ENCODE data around the gene HAUS1. TPM values are rescaled to one million over a fixed set of nuclear protein-coding genes. Genes with fewer than 3 reads are reported as not detected.
A peak's percentile ranks its signal among the peaks of the same experiment; 100 is the strongest.

HAUS1 gene
- polyA plus RNA-seq (ENCODE audit: insufficient read length in 3 of 3) = 10 to 100 TPM; 42.3 to 53.0 (median 45.7) TPM
- long read RNA-seq, donor 1, transcript HAUS1-201 (9 exons, 1,125 nt) = major isoform, 16 of 17 reads
- long read RNA-seq, donor 1, partial matches to known transcripts = 0 of 17 reads
- long read RNA-seq, donor 1, other reads (novel, unspliced or antisense) = 0 of 17 reads
- long read RNA-seq, donor 2, transcript HAUS1-201 (9 exons, 1,125 nt) = major isoform, 36 of 39 reads
- long read RNA-seq, donor 2, partial matches to known transcripts = 0 of 39 reads
- long read RNA-seq, donor 2, other reads (novel, unspliced or antisense) = 0 of 39 reads
- long read RNA-seq, donor 3, transcript HAUS1-201 (9 exons, 1,125 nt) = major isoform, 12 of 12 reads
- long read RNA-seq, donor 3, partial matches to known transcripts = 0 of 12 reads
- long read RNA-seq, donor 3, other reads (novel, unspliced or antisense) = 0 of 12 reads
- long read RNA-seq, donor 4, transcript HAUS1-201 (9 exons, 1,125 nt) = major isoform, 16 of 23 reads
- long read RNA-seq, donor 4, partial matches to known transcripts = 6 of 23 reads
- long read RNA-seq, donor 4, other reads (novel, unspliced or antisense) = 0 of 23 reads
- long read RNA-seq, donor 5, transcript HAUS1-201 (9 exons, 1,125 nt) = major isoform, 19 of 20 reads
- long read RNA-seq, donor 5, partial matches to known transcripts = 0 of 20 reads
- long read RNA-seq, donor 5, other reads (novel, unspliced or antisense) = 0 of 20 reads
- long read RNA-seq, donor 6, transcript HAUS1-201 (9 exons, 1,125 nt) = major isoform, 7 of 9 reads
- long read RNA-seq, donor 6, partial matches to known transcripts = 0 of 9 reads
- long read RNA-seq, donor 6, other reads (novel, unspliced or antisense) = 0 of 9 reads
- long read RNA-seq, donor 7, transcript HAUS1-201 (9 exons, 1,125 nt) = major isoform, 15 of 17 reads
- long read RNA-seq, donor 7, partial matches to known transcripts = 0 of 17 reads
- long read RNA-seq, donor 7, other reads (novel, unspliced or antisense) = 0 of 17 reads
- long read RNA-seq, donor 8, partial matches to known transcripts = 0 of 8 reads
- long read RNA-seq, donor 8, other reads (novel, unspliced or antisense) = 0 of 8 reads
- long read RNA-seq, donor 9, transcript HAUS1-201 (9 exons, 1,125 nt) = major isoform, 21 of 23 reads
- long read RNA-seq, donor 9, partial matches to known transcripts = 0 of 23 reads
- long read RNA-seq, donor 9, other reads (novel, unspliced or antisense) = 0 of 23 reads
- long read RNA-seq, donor 10, transcript HAUS1-201 (9 exons, 1,125 nt) = major isoform, 17 of 22 reads
- long read RNA-seq, donor 10, partial matches to known transcripts = 0 of 22 reads
- long read RNA-seq, donor 10, other reads (novel, unspliced or antisense) = 0 of 22 reads
- long read RNA-seq, donor 11, transcript HAUS1-201 (9 exons, 1,125 nt) = major isoform, 15 of 15 reads
- long read RNA-seq, donor 11, partial matches to known transcripts = 0 of 15 reads
- long read RNA-seq, donor 11, other reads (novel, unspliced or antisense) = 0 of 15 reads
- long read RNA-seq, donor 12, transcript HAUS1-201 (9 exons, 1,125 nt) = major isoform, 17 of 19 reads
- long read RNA-seq, donor 12, partial matches to known transcripts = 0 of 19 reads
- long read RNA-seq, donor 12, other reads (novel, unspliced or antisense) = 0 of 19 reads
- long read RNA-seq, donor 13, transcript HAUS1-201 (9 exons, 1,125 nt) = major isoform, 6 of 6 reads
- long read RNA-seq, donor 13, partial matches to known transcripts = 0 of 6 reads
- long read RNA-seq, donor 13, other reads (novel, unspliced or antisense) = 0 of 6 reads
- long read RNA-seq, donor 14 = 0 reads
- long read RNA-seq, donor 15 = 0 reads
- long read RNA-seq, donor 16, transcript HAUS1-201 (9 exons, 1,125 nt) = major isoform, 26 of 37 reads
- long read RNA-seq, donor 16, partial matches to known transcripts = 5 of 37 reads
- long read RNA-seq, donor 16, other reads (novel, unspliced or antisense) = 0 of 37 reads

GRCh38 chr18:46104128-46104911 lies at the start of gene HAUS1:
Gene HAUS1 (plus strand): TSS chr18:46104385. CDS start chr18:46104412, 27 bp downstream.
- peak; percentile 92 for DNase-seq

GRCh38 chr18:46054956-46055837 lies 49.0 kb upstream of the HAUS1 start:
- no peak for DNase-seq

GRCh38 chr18:46055838-46056230 lies 48.4 kb upstream of the HAUS1 start:
- no peak for DNase-seq

- DNase-seq = no peak
Measured at GRCh38 chr18:46060359-46060841, 43.8 kb upstream of the HAUS1 start.

GRCh38 chr18:46061387-46061786 lies 42.8 kb upstream of the HAUS1 start:
- no peak for DNase-seq

- no peak for DNase-seq
Measured at GRCh38 chr18:46061796-46062195, 42.4 kb upstream of the HAUS1 start.

GRCh38 chr18:46062781-46063180 lies 41.4 kb upstream of the HAUS1 start:
- DNase-seq = no peak

- no peak for DNase-seq
Measured at GRCh38 chr18:46067438-46068007, 36.7 kb upstream of the HAUS1 start.

- no peak for DNase-seq
Measured at GRCh38 chr18:46068763-46069162, 35.4 kb upstream of the HAUS1 start.

- no peak for DNase-seq
Measured at GRCh38 chr18:46069524-46069923, 34.7 kb upstream of the HAUS1 start.

GRCh38 chr18:46070232-46070631 lies 34.0 kb upstream of the HAUS1 start:
- no peak for DNase-seq

GRCh38 chr18:46070815-46071652 lies 33.2 kb upstream of the HAUS1 start:
- DNase-seq = no peak

GRCh38 chr18:46071653-46072375 lies 32.4 kb upstream of the HAUS1 start, which contains the start of gene PSTPIP2:
Gene PSTPIP2 (minus strand): TSS chr18:46072260. CDS start chr18:46072188, 72 bp downstream.
- peak; percentile 62 for DNase-seq

- DNase-seq = no peak
Measured at GRCh38 chr18:46072376-46072867, 31.8 kb upstream of the HAUS1 start.

- DNase-seq = no peak
Measured at GRCh38 chr18:46072959-46073358, 31.2 kb upstream of the HAUS1 start.
